GM21367 (cell line): ENCODE results near the gene TES.
"Not testable (repeated sequence)": the region's sequence is repeated elsewhere in the genome, so short reads cannot be mapped to it uniquely, and the experiment has no call there.

Experiments
- ATAC-seq: cut with Tn5 transposase; IDR thresholded peaks from one replicate; pipeline ENCODE4 v1.9.1; 2021; ENCODE audit not compliant: unreplicated experiment

The TES gene

DNA sequence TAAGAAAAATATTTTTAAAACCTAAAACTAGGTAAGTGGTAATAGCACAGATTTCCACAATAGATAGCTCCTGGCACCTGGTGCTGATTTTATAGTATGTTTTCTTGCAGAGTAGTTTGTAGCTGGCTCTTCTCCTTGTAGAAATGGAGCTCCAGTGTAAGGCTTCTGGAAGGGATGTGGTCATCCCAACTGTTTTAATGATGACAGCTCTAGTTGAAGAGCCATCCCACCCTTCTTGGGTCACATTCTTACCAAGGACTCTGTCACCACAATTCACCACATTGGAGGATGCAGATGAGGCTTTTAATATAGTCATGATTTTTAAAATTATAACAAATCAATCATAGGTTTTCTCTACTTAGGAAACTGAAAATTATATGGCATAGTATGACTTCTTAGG is 31.0 kb downstream of the TES start:
- ATAC-seq, result no peak

DNA sequence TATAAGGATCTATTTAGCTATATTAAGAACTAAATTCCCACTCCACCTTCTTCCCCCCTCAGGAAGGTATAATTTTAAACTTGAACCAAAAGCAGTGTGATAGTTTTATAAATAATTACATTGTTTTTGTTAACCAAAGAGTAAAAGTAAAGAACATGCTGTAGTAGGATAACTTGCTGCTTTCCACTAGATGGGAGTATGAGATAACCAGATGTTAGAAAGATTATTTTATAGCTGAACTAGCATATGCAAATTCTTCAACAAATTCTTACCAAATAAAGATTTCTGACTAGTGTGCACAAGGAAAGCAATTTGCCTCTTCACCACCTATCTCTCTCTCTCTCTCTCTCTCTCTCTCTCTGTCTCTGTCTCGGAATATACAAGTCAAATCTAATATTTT is 31.8 kb downstream of the TES start:
- ATAC-seq, result no peak

DNA sequence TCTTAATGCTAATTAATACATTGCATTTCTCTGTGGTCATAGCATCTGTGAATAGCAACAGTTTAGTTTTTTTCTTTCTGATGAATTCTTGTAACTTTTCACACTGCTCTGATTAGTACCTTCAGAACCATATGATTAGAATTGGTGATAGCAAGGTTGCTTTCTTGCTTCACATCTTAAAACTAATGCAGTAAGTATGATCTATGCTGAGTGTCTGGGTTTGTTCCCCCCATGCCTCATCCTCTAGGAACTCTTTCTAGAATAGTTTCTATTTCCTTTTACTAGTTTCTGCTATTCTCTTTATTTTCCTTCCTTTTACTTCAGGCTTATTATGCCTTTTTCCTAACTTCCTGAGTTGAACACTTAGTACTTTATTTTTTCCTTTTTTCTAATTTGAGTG is 32.4 kb downstream of the TES start:
- no peak for ATAC-seq

DNA sequence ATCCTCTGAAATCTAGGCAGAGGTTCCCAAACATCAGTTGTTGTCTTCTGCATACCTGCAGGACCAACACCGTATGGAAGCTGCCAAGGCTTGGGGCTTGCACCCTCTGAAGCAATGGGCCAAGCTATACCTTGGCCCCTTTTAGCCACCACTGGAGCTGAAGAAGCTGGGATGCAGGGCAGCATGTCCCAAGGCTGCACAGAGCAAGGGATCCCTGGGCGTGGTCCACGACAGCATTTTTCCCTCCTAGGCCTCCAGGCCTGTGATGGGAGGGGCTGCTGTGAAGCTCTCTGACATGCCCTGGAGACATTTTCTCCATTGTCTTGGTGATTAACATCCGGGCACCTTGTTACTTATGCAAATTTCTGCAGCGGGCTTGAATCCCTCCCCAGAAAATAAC is 34.5 kb downstream of the TES start:
- ATAC-seq, result not testable (repeated sequence)

DNA sequence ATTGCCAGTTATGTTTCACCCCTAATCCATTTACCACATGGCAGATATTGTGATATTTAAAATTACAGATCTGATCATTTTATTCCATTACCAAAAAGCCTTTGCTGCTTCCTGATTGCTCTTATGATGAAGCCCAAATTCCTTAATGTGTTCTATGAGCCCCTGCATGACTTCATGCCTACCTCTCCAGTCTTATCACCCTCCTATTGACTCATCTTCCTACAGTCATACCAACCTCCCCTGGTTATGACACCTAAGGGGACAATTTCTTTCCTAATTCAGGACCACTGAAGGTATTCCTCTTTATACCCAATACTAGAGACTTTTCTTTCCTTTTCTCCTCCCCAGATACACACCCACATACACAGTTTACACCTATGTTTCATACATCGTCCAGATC is 36.0 kb downstream of the TES start:
- no peak for ATAC-seq

DNA sequence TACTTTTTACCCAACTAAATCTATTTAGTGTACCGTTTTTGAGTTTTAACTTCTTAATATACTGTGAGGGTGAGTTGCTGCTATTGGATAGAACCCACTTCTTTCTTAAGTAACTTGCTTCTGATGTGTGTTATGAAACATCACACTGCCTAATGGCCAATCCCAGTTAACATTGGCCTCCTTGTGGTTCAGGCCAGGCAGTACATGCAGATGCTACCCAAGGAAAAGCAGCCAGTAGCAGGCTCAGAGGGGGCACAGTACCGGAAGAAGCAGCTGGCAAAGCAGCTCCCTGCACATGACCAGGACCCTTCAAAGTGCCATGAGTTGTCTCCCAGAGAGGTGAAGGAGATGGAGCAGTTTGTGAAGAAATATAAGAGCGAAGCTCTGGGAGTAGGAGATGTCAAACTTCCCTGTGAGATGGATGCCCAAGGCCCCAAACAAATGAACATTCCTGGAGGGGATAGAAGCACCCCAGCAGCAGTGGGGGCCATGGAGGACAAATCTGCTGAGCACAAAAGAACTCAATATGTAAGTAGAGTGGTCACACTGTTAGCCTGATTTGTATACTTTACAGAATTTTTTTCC is 39.7 kb downstream of the TES start:
- peak; percentile 66 for ATAC-seq

DNA sequence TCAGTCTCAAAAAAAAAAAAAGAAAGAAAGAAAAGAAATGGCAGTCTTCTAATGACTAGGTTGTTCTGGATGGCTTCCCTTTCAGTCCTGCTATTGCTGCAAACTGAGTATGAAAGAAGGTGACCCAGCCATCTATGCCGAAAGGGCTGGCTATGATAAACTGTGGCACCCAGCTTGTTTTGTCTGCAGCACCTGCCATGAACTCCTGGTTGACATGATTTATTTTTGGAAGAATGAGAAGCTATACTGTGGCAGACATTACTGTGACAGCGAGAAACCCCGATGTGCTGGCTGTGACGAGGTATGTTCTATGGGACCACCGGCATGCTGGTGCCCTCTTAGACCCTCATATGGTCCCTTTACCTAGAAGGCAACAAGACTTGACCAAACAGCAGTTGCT is 41.3 kb downstream of the TES start:
- ATAC-seq, result no peak

DNA sequence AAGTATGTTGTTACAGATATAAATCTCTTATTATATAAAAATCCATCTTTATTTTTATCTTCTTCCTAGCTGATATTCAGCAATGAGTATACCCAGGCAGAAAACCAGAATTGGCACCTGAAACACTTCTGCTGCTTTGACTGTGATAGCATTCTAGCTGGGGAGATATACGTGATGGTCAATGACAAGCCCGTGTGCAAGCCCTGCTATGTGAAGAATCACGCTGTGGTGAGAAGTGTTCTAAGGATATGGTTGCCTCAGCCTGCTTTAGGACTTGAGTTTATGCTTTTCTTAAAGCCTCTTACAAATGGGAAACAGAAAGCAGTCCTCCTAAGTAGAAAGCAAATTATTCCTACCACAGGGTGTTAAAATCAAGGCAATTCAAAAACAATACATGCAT is 41.9 kb downstream of the TES start:
- no peak for ATAC-seq

DNA sequence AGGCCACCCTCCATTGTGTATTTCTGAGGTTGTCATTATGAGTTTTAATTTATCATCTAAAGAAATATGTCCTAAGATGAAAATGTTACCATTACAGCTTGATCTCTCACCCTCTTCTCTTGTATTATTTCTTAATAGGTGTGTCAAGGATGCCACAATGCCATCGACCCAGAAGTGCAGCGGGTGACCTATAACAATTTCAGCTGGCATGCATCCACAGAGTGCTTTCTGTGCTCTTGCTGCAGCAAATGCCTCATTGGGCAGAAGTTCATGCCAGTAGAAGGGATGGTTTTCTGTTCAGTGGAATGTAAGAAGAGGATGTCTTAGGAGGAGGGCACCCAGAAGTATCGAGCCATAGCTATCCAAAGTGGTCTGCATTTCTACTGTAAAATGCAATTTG is 46.8 kb downstream of the TES start:
- no peak for ATAC-seq

DNA sequence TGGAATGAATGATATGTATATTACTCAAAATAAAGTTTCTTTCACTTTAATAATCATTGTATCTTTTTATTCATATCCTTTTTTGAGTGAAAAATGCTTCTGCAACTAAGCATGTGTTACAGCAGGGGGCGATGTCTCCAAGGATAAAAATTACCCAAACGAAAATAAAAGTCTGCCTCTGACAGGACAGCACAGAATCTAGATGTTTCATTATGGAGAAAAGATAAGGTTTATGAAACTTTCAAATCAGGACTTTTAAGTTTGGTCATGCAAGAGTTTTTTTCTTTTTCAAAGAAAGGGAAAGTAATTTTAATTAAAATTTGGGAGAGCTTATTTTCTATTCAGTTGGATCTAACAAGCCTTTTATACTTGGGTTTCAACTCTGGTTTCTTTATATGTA is 48.4 kb downstream of the TES start:
- peak; percentile 59 for ATAC-seq

DNA sequence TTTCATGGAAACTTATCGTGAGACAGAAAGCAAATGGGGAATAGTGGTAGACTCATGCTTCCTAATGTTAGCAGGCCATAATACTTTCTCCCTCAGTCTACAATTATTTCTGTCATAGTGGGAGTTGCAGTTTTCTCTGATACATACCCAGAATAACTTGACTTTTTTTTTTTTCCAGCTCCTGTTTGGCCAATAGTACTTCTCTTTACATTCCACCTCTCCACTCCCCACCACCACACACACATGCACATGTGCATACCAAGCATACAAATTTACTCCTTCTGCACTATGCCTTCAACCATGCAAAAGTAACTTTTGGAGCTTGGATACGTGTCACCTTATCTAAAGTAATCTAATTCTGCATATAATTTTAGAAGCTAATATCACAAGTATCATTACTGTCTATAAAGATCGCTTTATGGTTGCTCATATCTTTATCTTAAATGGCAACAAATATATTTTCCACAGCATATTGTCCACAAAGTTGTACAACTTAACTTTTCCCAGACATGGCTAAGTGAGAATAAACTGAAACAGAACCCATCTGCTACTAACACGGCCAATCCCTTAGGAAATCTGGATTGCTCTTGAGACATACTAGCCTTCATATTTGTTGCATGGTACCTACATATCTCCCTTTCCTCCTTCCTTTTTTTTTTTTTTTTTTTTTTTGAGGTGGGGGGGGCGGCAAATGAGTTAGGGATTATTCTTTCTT is 49.0 kb downstream of the TES start:
- ATAC-seq, result no peak

DNA sequence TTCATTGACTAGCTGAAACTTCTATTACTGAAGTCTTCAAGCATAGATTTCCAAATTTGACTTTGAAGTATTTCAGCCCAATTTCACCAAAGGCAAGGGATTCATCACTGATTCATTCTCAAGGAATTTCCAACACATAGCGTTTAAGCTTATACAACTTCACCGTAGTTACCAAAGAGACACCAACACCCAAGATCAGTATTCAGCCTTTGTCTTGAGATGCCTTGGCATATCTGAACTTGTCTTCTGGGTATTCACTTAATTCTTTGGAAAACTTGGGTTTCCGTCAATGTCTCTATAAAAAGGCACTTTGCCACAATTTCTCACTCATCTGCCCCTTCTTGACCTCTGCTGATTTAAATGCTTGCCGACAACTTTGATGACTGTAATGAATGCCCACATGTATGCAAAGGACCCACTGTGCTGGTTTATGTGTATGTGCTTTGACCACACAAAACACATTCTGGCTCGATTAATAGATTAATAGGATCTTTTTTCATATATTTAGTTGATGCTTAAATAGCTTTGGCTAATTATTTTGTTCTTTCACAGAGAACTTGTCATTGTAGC is 49.6 kb downstream of the TES start:
- no peak for ATAC-seq

DNA sequence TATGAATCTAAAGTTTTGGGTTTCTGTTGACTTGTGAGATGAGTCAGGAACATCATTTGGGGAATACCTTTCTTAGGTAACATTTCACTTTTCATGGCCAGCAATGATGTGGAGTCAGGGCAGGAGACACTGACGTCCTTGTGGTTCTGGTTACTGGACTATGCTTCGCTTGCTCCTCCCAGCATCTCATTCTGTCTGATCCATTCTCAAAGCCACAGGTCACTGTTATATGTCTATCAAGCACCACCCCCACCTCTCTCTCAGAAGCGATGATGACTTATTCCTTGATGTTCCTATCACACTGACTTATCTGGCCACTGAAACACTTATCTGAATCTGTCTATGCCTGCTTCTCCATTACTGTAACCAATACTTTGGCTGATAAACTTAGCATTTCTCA is 51.6 kb downstream of the TES start:
- no peak for ATAC-seq

DNA sequence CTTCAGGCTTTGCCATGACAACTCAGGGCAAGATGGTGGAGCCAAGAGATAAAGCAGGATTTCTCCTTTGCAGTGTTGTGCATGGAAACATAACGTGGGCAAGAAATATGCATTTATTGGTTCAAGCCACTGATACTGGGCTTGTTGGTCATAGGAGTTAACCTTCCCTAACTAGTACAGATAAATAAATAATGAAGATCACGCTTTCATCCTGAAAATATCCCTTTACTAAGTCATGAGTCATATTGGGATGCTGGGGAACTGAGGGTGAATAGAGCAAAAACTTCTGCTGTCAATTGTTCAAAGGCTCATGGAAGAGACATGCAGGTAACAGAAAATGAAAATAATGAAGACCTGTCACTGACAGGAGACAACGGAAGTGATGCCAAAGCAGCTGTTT is 55.5 kb downstream of the TES start:
- ATAC-seq, result no peak

DNA sequence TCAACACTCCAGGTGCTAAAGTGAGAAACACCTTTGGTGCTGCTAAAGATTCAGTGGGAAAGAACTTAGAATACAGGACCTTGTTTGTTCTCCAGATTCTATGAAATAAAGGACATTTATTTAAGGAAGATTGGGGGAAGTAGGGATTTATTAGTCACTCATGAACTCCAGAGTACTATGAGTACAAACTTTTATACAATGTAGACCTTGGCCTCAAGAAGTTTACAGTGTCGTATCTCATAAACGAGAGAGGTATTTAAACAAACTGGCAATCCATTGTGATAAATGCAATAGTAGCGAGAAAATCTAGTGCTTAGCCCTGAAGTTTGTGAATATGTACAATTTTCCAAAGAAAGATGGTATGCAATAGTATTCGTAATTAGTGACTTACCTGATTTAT is 59.1 kb downstream of the TES start:
- no peak for ATAC-seq

DNA sequence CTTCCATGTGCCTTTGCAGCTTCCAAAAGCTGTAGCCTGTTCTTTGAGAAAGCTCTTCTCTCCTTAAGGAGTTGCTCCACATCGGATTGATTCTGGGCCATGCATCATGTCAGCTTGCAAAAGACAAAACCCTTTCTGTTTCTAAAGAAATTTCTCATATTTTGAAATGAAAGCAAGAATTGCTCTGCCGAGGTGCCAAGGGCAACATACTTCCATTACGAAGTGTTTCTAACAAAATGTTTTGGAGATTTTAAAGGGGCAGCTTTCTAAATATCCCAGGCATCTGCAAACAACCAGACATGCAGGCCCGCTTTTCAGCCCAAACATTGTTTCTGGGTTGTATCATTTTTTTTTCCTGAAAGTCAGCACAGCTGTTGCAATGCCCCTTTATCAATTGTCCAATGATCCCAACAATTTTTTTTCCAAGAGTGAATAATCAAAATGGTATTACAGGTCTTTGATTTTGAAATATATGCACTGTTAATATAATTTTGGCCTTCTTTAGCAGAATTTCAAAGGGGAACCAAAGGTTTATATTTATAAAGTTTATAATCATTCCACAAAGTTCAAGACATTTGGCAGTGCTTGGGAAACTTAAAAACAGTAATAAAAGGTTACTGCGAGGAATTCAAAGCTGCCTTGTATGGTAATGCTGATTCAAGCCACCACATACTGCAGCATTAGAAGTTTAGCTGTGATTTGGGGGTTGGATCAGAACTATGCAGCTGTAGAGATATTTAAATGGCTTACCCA is 61.0 kb downstream of the TES start:
- ATAC-seq, result no peak

DNA sequence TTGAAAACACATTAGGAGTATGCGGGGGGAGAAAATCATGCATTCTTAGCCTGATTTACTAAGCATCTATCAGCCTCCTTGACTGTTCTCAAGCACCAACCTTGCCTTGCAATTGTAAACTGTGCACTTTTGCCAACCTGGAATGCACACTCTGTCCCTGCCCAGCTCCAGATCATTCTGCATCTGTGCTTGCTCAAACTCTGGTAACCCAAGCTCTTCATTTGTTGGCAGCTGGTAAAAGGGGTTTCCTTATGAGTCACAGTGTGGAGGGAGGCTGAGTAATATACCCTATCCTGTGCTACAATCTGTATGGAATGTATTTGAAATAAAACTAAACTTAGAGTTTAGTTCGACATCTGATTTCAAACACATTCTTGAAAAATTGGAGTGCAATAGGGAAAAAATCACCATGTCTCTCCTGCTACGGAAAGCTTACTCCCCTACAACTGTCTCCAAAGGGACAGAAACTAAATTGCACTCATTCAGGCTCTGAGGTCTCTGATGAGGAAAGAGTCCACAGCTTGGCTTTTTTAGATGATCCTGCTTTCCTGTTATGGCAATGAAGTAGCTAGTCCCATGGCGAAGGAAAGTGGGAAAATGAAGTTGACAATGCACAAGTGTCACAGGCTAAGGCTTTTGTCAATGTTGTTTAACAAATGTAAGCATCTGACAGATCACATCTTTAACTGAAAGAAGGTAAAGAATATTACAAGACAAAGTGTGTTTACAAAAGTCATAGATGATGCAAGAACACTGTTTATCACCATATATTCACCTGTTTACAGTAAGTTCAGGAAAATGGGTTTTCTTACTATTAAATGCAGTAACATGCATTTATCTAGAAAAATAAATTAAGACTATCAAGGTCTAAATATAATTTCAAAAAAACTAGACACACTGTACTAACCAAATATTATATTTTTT is 61.9 kb downstream of the TES start:
- no peak for ATAC-seq

DNA sequence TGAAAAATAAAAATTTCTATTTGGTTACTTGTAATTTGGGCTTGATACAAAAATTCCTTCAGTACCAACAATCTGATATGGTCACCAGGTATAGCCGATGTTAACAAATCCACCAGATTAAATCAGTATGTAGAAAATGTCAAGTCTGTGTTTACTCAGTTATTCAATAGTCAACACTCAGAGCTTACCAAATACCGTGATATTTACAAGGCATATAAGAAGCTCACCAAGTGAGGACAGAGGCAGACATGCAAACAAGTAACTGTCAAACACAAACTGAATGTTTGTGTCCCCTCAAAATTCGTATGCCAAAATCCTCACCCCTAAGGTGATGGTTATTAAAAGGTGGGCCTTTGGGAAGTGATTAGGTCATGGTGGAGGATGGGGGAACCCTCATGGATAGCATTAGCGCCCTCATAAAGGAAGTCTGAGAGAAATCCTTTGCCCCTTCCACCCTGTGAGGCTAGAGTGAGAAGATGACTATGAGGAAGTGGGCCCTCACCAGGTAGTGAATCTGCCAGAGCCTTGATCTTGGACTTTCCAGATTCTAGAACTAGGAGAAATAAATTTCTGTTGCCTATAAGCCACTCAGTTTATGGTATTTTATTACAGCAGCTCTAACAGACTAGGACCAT is 63.1 kb downstream of the TES start:
- ATAC-seq, result no peak

DNA sequence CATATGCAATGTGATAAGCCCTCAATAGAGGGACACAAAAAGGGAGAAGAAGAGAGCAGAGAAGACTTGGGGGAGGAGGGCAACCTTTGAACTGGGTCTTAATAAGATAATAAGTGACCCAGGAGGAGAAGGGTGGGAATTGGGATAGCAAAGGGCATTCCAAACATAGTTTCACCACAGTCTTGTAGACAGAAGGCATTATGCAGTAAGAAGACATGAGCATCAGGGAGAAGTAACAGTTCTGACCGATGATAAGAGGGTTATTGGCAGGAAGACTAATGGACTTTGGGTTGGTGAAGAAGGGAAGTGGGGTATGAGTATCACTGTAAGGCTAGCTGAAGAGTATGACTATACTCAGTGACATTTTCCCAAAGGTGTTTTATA is 63.6 kb downstream of the TES start:
- ATAC-seq, result no peak

DNA sequence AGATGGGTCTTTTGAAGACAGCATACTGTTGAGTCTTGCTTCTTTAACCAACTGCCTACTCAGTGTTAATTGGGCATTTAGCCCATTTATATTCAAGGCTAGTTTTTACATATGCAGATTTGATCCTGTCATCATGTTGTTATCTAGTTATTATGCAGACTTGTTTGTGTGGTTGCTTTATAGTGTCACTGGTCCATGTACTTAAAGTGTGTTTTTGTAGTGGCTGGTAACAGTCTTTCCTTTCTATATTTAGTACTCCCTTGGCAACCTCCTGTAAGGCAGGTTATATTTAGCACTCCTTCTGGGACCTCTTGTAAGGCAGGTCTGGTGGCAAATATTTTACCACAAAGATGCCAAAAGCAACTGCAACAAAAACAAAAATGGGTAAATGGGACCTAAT is 66.7 kb downstream of the TES start:
- no peak for ATAC-seq

DNA sequence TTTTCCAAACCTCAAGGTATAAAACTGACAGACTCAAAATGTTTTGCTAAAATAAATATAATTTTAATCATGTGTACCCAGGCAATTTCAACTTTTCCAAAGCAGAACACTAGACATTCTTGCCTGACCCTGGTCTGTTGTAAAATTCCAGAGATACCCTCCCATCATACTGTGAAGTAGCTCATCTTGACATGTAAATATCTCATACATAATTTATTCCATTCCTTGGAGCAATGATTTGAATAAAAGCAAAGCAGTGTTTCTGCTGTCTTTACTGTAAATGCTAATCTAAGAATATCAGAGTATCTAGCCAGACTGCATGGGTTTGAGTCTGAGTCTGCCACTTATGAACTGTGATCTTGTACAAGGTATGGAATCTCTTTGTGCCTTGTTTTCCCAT is 68.9 kb downstream of the TES start:
- ATAC-seq, result no peak
